ENCODE measurements around the gene MPP2.

GRCh38 chr17:43855061-43855460 lies 52.3 kb downstream of the MPP2 start:
- TF ChIP-seq EP300 (IDR thresholded peaks at IDR 0.05) (no peak), POLR2AphosphoS5 (IDR thresholded peaks at IDR 0.05) (no peak), POLR2A (IDR thresholded peaks at IDR 0.05) (no peak)

Measured in stomach (tissue), 4 donors.